GM20000 (cell line): Measurements from ENCODE around the gene GALNT12.

ENCODE experiments used
- DNase-seq: peaks from one replicate; pipeline ENCODE4 v3.0.0; 2012; ENCODE audit warnings: low spot score
- CTCF ChIP-seq: IDR thresholded peaks from 2 replicates; pipeline ENCODE4 v1.5.1; 2012; ENCODE audit warnings: mild to moderate bottlenecking, control low read depth; ENCODE audit errors: extremely low read depth, missing control alignments

The GALNT12 gene

GRCh38 chr9:98768344-98768743 is 39.1 kb upstream of the GALNT12 start:
- no peak for DNase-seq
- TF ChIP-seq CTCF, result no peak

GRCh38 chr9:98770717-98771116 is 36.8 kb upstream of the GALNT12 start:
- TF ChIP-seq CTCF, result no peak
- no peak for DNase-seq

GRCh38 chr9:98771209-98771874 is 36.1 kb upstream of the GALNT12 start:
- no peak for TF ChIP-seq CTCF
- no peak for DNase-seq

- DNase-seq, result no peak
- no peak for TF ChIP-seq CTCF
Measured at GRCh38 chr9:98772364-98773155, 34.9 kb upstream of the GALNT12 start.

GRCh38 chr9:98773721-98774120 is 33.7 kb upstream of the GALNT12 start:
- TF ChIP-seq CTCF, result no peak
- DNase-seq, result no peak

GRCh38 chr9:98774746-98775145 is 32.7 kb upstream of the GALNT12 start:
- DNase-seq, result no peak
- TF ChIP-seq CTCF, result no peak

- TF ChIP-seq CTCF, result peak; percentile 65
- peak; percentile 75 for DNase-seq
Measured at GRCh38 chr9:98775831-98776441, 31.5 kb upstream of the GALNT12 start.
